Brain microvascular endothelial cell (primary cell): Measurements from ENCODE around the gene KYAT1.

Experiments
- DNase-seq: peaks from one replicate; pipeline ENCODE4 v3.0.0-alpha.2; 2020
- H3K27ac ChIP-seq: fragments of 250-450 bp; sonication (Bioruptor Pico); 2 replicates; pipeline ENCODE4 v1.5.1; 2020; ENCODE audit warnings: mild to moderate bottlenecking, moderate library complexity
- H3K27me3 ChIP-seq: fragments of 250-450 bp; sonication (Bioruptor Pico); replicated peaks from 2 replicates; pipeline ENCODE4 v1.5.1; 2020; ENCODE audit warnings: mild to moderate bottlenecking
- H3K36me3 ChIP-seq: fragments of 250-450 bp; sonication (Bioruptor Pico); replicated peaks from 2 replicates; pipeline ENCODE4 v1.5.1; 2020; ENCODE audit warnings: mild to moderate bottlenecking
- H3K4me3 ChIP-seq: 2 replicates; pipeline ENCODE4 v1.5.1; 2011; ENCODE audit warnings: low read depth, mild to moderate bottlenecking, control low read depth, low read length, moderate library complexity
- CTCF ChIP-seq: IDR thresholded peaks from 2 replicates; pipeline ENCODE4 v1.5.1; 2011; ENCODE audit warnings: low read depth, mild to moderate bottlenecking, moderate library complexity, low read length, control low read depth, inconsistent platforms; ENCODE audit errors: missing control alignments
- in situ Hi-C: cut with HindIII; loops from 2 replicates; pipeline ENCODE4 v1.10.0; 2017; ENCODE audit warnings: low sequenced_read_pairs, low pct_ligation_motif_present

Gene KYAT1

GRCh38 chr9:128905964-128906363, 24.2 kb upstream of the KYAT1 start:
- no peak overlapping the region for H3K4me3 ChIP-seq
- H3K36me3 ChIP-seq, result peaks cover 36% of the 10 kb centered on the region
- no peaks in the 10 kb centered on the region for H3K27me3 ChIP-seq
- DNase-seq, result no peak
- H3K27ac ChIP-seq, result no peak overlapping the region
- TF ChIP-seq CTCF, result no peak
- in situ Hi-C loops, result no loop called here

DNA sequence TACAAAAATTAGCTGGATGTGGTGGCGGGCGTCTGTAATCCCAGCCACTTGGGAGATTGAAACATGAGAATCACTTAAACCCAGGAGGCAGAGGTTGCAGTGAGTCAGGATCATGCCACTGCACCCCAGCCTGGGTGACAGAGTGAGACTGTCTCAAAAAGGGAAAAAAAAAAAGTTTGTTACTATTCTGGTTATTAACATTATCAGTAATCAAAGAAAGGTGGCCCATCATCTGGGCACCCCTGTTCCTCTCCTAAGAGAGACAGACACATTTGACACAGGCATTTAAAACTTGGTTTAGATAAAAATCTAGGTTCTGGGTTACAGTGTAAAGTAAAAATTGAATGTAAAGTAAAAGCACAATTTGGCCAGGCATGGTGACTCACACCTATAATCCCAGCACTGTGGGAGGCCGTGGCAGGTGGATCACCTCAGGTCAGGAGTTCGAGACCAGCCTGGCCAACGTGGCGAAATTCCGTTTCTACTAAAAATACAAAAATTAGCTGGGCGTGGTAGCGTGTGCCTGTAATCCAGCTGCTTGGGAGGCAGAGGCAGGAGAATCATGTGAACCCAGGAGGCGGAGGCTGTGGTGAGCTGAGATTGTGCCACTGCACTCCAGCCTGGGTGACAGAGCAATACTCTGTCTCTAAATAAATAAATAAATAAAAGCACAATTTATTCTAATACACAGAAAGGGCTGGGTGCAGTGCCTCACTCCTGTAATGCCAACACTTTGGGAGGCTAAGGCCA, 22.3 kb upstream of the KYAT1 start:
- peak; percentile 56 for DNase-seq
- Histone ChIP-seq H3K4me3 (no peak overlapping the region), H3K27me3 (no peaks in the 10 kb centered on the region), H3K36me3 (peaks cover 23% of the 10 kb centered on the region), H3K27ac (peak overlapping the region; percentile 73)
- in situ Hi-C loops, result no loop called here
- no peak for TF ChIP-seq CTCF

DNA sequence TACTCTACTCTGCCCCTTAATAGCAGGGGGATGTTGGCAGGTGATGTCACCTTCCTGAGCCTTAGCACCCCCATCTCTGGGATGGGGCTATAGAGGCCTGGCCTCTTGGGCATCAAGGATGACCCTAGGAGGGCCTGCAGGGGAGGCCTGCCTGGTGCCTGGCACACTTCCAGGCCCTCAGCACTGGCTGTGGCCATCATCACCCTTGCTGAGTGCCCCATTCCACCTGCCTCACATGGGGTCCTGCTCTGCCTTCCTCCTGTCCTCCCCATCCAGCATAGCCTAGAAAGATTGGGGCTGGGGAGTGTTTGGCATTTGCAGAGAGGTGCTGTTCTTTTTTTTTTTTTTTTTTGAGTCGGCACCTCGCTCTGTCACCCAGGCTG, 21.3 kb upstream of the KYAT1 start:
- Histone ChIP-seq H3K27me3 (no peaks in the 10 kb centered on the region), H3K27ac (no peak overlapping the region), H3K4me3 (no peak overlapping the region), H3K36me3 (peaks cover 19% of the 10 kb centered on the region)
- DNase-seq, result no peak
- TF ChIP-seq CTCF, result no peak
- in situ Hi-C loops, result no loop called here

GRCh38 chr9:128902351-128903078, 20.8 kb upstream of the KYAT1 start:
- Histone ChIP-seq H3K4me3 (no peak overlapping the region), H3K36me3 (peaks cover 14% of the 10 kb centered on the region), H3K27me3 (no peaks in the 10 kb centered on the region), H3K27ac (no peak overlapping the region)
- in situ Hi-C loops, result no loop called here
- no peak for DNase-seq
- TF ChIP-seq CTCF, result no peak

DNA sequence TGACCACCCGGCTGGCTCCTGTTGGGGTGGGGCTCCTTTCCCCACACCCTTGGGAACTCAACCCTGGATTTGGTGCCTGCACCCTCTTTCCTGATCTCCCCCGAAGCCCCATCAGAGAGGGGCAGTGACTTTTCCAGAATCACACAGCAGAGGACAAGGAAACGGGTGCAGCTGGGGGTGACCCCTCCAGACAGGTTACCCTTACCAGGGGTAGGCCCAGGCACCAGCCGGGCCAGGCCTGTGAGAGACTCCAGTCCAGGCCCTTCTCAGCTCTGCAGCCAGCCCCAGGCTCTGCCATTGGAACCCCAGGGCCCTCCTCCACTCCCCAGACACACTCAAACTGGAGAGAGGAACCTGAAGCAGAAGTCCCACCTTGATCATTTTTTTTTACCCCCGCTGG, 20.1 kb upstream of the KYAT1 start:
- no peak for DNase-seq
- Histone ChIP-seq H3K4me3 (no peak overlapping the region), H3K27me3 (no peaks in the 10 kb centered on the region), H3K27ac (no peak overlapping the region), H3K36me3 (peaks cover 14% of the 10 kb centered on the region)
- TF ChIP-seq CTCF, result no peak
- in situ Hi-C loops, result no loop called here
